HG03342 (cell line): ENCODE measurements around the gene DHRS3.
"Not testable (repeated sequence)": the region's sequence is repeated elsewhere in the genome, so short reads cannot be mapped to it uniquely, and the experiment has no call there.

Experiments
- ATAC-seq: cut with Tn5 transposase; IDR thresholded peaks from one replicate; pipeline ENCODE4 v1.9.1; 2021; ENCODE audit warnings: mild to moderate bottlenecking, moderate library complexity; ENCODE audit not compliant: unreplicated experiment

The DHRS3 gene

DNA sequence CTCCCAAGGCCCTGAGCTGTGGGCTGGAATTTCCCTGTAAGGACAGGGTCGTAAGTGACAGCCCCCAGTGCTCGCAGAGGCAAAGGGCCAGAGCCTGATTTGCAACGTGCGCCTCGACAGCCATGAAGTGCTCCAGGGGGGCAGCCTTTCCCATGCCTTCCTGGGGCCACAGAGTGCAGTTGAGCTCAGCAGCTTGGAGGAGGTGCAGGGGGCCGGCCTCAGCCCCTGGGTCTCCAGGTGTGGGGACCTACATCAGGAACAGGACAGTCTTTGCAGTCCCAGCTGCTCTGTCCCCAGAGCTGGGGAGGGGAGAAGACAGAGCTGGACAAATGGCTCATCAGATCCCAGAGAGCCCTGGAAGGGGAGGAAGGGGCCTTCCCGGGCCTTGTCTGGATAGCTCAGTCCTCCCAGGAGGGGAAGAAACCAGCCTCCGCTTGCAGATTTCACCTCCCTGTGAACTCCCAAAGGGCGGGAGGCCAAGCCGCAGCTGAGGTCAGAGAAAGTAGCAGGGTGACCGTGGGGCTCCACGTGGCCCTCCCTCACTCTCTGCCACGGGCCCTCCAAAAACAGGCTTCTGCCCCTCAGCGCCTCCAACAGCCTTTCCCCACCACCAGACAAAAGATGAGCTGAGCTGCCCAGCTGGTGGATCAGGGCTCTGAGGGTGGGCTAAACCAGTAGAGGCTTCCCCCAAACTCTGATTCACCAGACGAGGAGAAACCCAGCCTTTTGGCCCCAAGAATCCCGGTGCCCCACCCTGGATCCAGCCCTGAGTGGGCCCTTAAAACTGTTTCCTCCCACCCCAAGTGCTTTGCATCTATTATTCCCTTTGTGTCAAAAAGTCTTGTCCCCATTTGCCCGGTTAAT is 76.5 kb downstream of the DHRS3 start:
- ATAC-seq, result no peak

DNA sequence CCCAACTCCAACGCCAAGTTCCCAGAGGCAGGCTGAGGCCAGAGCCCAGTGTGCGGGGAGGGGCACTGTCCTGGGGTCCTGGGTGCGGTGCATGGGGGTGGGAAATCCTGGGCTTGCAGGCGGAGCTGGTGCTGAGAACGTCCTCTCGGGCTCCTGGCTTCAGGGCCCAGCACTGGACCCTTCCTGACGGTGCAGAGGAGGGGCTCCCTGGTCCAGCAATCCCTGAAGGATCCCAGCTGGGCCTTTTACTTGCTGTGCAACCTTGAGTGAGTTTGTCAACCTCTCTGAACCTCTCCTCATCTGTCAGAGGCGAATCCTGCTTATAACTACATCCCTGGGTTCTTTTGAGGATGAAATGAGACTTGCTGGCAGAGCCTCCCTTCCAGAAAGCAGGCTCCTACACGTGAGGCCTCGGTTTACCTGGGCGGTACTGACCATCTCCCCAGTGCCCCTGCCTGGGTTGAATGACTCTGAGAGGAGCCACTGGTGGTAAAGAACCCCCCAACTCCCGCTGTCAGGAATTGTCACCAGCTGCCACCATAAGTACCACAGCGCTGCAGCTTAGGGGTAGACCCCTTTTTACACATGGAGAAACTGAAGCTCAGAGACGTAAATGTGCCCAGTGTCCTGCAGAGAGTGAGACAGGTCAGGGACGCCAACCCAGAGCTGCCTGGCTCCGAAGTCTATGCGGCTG is 77.3 kb downstream of the DHRS3 start:
- ATAC-seq, result no peak

DNA sequence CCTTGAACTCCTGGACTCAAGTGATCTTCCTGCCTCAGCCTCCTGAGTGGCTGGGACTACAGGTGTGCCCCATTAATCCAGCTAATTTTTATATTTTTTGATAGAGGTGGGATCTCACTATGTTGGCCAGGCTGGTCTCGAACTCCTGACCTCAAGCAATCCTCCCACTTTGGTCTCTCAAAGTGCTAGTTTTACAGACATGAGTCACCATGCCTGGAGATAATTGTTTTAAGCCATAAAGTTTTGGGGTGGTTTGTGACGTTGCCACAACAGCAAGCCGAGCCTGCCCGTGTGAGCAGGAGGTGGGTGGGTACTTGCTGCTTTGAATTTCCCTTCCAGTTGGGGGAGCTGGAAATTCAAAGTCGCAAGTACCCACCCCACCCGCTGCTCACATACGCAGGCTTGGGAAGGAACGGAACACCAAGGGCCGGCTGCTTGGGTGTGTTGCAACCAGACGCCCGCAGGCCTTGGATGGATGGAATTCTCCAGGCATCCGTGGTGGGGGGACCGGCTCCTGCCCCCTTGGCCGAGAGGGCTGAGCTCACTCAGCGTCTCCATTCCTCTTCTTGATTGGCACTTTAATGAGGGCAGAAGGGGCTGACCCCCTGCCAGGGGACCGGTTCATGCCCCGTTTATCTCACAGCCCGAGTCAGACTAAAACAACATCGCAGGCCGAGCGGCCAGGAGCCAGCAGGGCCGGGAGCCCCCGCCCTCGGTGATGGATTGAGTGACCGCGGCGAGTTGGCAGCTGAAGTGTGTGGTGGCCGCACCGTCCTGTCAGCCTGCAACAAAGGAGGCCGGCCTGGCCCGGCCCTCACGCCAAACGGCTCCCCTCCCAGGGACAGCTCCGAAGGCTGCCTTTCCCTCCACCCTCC is 78.1 kb downstream of the DHRS3 start:
- ATAC-seq, result no peak

DNA sequence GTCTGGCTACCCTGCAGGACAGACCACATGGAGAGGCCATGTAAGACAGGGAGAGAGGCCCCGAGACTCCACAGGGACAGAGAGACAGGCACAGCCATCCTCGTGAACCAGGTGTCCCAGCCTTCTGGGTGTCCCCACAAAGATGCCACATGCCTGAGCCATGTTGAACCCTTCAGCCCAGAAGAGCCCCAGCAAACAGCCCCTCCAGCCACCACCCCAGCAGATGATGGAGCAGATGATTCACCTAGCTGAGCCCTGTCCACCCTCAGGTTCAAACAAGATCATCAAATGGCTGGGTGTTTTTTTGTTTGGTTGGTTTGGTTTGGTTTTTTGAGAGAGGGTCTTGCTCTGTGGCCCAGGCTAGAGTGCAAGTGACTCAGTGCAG is 78.7 kb downstream of the DHRS3 start:
- no peak for ATAC-seq

DNA sequence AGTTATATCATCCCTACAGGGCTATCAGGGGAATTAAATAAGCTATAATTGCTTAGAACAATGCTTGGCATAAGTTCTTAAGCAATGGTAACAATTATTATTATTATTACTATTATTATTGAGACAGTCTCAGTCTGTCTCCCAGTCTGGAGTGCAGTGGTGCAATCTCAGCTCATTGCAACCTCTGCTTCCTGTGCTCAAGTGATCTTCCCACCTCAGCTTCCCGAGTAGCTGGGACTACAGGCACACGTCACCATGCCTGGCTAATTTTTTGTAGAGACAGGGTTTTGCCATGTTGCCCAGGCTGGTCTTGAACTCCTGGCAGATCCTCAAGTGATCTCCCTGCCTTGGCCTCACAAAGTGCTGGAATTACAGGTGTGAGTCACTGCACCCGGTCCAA is 79.5 kb downstream of the DHRS3 start:
- not testable (repeated sequence) for ATAC-seq

DNA sequence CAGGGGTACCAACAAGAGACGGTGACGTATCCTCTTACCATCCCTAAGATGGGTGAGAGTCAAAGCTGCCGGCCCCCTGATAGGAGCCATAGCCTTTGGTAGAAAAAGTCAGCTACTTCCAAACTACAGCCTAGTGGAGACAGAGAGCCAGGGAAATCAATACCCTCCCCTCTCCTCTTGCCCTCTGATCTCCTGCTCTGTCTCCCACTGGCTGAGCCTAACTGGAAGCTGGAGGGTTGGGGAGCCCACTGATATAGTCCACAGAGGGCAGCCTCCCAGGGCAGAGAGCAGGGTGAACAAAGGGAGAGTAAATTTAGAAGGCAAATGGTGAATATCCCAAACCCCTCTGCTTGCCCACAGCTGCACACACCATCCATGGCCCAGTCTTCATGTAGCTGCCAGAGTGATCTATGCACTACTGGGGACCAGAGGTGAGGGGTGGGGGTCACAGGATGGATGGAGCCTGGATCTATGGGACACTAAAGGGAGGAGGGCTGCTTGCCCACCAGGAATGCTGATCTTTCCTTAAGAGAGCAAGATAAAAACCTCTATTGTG is 80.0 kb downstream of the DHRS3 start:
- ATAC-seq, result no peak

DNA sequence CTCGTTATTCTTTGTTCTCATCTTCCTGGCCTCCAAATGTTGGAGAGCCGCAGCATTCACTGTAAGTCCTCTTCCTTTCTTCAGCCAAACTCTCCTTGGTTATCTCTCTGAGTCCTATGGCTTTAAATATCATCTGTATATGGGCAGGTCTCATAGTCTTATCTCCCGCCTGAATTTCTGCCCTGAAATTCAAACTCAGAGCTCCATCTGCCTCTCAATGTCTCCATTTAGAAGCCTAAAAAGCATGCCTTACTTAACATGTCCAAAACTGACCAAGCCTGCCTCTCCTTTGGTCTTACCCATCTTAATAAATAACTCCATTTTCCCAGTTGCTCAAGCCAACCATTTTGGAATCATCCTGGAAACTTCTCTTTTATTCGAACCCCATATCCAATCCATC is 80.7 kb downstream of the DHRS3 start:
- no peak for ATAC-seq

DNA sequence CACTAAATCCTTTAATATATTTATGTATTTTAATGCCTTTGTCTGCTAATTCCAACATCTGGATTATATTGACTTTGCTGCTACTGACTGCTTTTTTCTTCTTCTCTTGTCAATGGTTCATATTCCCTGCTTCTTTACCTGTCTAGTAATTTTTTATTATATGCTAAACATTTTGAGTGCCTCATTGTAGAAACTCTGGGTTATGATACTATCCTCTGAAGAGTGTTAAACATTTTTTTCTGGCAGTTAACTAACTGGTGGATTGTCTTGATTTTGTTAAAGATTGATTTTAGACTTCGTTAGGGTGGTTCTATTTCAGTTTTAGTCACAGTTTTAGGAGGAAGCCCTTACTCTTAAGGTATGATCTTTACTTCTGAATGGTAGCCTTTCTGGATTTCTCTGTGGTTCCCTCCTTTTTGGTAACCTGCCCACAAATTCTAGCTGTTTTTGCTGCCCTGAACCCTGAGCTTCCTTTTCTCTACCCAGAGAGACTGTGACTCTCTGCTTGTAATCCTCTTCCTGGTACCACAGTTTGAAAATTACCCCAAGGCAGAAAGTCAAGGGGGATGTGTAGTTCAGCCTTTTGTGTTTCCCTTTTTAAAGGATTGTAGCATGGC is 81.9 kb downstream of the DHRS3 start:
- ATAC-seq, result no peak

DNA sequence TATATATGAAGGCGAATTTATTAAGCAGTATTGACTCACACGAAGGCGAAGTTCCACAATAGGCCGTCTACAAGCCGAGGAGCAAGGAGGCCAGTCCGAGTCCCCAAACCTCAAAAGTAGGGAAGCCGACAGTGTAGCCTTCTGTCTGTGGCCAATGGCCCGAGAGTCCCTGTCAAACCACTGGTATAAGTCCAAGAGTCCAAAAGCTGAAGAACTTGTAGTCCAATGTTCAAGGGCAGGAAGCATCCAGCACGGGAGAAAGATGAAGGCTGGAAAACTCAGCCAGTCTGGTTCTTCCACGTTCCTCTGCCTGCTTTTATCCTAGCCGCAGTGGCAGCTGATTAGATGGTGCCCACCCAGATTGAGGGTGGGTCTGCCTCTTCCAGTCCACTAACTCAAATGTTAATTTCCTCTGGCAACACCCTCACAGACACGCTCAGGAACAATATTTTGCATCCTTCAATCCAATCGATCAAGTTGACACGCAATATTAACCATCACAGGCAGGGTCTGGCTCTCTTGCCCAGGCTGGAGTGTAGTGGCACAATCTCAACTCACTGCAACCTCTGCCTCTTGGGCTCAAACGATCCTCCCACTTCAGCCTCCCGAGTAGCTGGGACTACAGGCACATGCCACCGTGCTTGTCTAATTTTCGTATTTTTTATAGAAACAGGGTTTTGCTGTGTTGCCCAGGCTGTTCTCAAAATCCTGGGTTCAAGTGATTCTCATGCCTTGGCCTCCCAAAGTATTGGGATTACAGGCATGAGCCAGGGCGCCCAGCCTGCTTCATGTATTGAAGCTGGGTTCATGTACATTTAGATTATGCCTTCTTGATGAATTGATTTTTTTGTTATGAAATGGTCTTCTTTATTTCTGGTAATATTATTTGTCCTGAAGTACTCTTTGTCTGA is 85.3 kb downstream of the DHRS3 start:
- no peak for ATAC-seq

DNA sequence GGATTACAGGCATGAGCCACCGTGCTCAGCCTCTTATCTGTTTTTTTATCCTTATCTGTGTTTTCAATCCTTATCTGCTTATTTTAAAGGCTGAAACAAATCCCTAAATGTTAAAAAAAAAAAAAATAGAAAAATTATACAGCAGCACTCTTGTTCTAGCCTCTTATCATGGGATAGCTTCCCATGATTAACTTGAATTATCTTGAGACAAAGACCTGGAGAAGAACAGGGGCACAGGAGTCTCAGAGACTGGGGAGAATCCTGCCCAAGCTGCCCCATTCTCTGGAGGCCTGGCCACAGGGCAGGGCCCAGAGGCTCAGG is 86.9 kb downstream of the DHRS3 start:
- no peak for ATAC-seq

DNA sequence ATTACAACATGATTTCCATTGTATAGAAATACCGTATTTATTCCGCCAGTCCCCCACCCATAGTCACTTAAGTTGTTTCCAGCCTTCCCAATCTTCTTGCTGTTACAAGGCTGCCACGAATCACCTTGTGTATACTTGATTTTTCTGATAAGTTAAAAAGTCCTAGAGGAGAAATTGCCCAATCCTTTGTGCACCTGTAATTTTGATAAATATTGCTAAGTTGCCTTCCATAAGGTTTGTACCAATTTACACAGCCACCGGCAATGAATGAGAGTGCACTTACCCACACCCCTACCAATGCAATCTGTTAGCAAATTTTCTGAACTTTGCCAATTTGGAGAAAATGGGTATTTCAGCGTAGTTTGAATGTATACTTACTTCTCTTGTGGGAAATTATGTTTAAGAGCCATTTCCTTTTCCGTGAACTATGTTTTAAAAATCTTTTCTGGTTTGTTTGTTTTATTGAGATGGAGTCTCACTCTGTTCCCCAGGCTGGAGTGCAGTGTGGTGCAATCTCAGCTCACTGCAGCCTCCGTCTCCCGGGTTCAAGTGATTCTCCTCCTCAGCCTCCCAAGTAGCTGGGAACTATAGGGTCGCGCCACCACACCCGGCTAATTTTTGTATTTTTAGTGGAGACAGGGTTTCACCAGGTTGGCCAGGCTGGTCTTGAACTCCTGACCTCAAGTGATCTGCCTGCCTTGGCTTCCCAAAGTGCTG is 87.4 kb downstream of the DHRS3 start:
- ATAC-seq, result no peak

DNA sequence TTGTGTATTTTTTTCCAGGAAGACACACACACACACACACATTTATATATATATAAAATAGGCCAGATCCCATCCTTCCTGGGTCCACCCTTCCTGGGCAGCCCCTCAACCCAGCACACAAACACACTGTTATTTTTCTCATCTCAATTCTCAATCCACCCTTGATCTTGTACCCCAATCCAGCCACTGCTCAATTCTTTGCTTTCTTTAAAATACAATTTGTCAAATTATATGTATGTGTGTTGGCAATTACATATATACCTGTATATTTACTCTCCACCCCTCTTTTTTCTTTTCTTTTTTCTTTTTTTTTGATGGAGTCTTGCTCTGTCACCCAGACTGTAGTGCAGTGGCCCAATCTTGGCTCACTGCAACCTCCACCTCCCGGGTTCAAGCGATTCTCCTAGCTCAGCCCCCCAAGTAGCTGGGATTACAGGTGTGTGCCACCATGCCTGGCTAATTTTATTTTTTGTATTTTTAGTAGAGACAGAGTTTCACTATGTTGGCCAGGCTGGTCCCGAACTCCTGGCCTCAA is 88.3 kb downstream of the DHRS3 start:
- ATAC-seq, result no peak

DNA sequence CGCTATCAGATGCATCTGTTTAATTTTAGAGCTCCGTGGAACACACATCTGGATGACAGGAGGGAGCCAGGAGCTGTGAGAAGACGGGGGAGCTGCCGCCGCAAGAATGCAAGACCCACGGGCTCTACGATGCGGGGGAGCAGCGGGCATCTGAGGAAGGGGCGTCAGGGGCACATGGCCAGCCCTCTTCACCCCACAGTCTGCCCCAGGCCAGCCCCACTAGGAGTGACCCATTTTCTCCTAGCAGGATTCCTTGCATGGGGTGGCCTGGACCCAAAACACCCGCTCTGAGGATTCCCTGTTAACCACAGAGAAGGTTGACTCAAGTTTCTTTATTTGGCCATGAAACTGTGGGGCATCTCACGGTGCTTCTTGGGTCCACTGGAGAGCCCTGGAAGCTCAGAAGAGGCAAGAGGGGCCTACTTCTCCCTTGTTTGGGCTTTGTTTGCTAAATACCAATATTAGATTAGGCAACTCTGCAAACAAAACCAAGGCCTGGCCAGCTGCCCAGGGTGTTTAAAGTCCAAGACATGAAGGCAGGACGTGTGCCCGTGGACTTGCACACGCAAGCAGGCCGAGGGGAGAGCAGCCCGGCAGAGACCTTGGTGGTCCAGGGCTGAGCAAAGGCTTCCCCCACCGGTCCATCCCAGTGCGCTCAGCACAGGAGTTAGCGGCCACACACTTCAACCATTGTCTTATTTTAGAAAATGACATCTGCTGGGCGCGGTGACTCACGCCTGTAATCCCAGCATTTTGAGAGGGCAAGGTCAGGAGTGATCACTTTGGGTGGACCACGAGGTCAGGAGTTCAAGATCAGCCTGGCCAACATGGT is 89.8 kb downstream of the DHRS3 start:
- ATAC-seq, result no peak

DNA sequence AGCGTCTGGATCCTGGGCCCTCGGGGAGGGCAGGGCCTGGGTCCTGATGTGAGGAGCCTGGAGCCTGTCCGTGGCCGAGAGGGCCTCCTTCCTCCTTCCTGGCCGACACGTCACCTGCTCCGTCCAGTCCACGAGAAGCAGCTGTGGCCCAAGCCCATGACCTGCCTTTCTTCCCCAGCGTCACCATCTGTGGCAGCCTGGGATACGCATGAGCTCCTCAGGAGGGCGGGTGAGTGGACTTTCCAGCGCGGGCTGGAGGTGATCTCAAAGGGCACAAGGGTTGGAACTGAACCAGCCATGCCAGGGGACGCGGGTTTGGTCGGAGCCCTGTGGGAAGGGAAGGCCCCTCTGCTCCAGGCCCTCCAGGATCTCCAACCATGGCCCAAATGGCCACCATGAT is 90.4 kb downstream of the DHRS3 start:
- no peak for ATAC-seq

DNA sequence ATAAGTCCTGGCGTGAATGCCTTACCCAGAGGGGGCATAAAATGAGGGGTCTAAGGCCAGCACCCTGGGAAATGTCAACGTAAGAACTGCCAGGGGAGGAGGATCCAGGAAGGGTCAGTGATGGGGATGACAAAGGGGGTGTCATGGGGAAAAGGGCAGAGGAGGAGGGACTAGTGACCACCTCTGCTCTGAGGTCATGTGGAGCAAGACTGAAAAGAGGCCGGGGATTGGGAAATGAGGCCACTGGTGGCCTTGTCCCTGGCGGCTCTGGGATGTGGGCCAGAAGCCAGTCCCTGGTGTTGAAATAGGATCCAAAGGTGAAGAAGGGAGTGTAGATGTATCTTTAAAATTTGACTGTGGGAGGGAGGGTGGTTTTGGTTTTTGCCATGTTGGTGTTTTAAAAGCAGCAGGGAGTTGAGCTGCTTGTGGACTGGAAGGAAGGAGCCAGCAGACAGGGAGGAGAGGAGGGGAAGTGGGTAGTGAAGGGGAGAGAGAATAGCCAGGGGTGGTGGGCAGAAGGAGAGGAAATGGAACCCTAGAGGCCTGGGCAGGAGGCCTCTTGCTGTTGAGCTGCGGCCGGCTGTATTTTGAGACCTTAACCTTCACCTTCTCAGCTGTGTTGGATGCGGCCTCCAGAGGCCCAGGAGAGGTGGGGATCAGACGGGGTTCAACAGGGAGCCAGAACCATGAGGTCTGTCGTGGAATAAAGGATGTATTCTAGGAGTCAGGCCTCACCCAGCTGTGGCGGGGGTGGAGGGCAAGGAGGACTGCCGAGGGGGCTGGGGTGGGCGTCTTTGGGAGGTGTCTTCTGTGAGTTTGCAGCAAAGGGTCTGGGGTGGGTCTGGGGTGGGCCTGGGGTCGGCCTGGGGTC is 92.5 kb downstream of the DHRS3 start:
- ATAC-seq, result no peak

DNA sequence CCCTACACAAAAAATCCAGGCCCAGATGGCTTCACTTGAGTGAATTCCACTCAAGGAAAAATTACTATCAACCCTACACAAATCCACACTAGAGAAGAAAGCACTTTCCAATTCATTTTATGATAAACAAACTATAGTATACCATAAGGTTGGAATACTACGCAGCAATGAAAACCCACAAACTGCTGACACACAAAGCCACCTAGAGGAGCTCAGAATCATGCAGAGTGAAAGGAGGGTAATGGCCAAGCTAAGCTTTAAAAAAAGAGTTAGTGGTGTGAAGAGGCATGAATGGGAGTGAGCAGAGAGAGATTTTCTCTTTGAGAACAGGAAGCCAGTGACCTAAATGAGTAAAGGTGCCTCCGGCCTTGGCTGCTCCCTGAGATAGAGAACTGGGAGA is 93.7 kb downstream of the DHRS3 start:
- ATAC-seq, result no peak

DNA sequence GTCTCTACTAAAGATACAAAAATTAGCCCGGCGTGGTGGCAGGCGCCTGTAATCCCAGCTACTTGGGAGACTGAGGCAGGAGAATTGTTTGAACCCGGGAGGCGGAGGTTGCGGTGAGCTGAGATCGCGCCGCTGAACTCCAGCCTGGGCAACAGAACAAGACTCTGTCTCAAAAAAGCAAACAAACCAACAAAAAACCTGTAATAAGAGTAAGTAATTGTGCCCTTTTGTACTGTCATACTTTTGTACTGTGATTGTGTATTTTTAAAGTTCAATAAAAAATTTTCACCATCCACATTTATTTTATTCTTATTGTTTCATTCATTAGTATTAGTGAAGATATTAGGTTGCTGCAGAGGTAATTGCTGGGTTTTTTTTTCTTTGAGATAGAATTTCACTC is 95.2 kb downstream of the DHRS3 start:
- ATAC-seq, result not testable (repeated sequence)
